Osteoblast (primary cell): ENCODE measurements around the gene SNX9. TPM values are rescaled to one million over a fixed set of nuclear protein-coding genes. Genes with fewer than 3 reads are reported as not detected.
A peak's percentile ranks its signal among the peaks of the same experiment; 100 is the strongest.

ENCODE experiments used
- DNase-seq: peaks from one replicate; pipeline ENCODE4 v3.0.0; 2011; ENCODE audit warnings: low spot score, mixed read lengths; ENCODE audit not compliant: insufficient read length; ENCODE audit errors: missing footprints
- H2AFZ ChIP-seq: 2 replicates; pipeline ENCODE4 v1.6.0; 2011; ENCODE audit warnings: mild to moderate bottlenecking, low read length
- H3K27ac ChIP-seq: 2 replicates; pipeline ENCODE4 v1.5.1; 2011; ENCODE audit warnings: mild to moderate bottlenecking, low read depth, low read length, moderate library complexity
- H3K27me3 ChIP-seq: 2 replicates; pipeline ENCODE4 v1.6.0; 2012; ENCODE audit warnings: mild to moderate bottlenecking, control low read depth, inconsistent platforms, low read length, moderate library complexity; ENCODE audit not compliant: insufficient read depth
- H3K36me3 ChIP-seq: 2 replicates; pipeline ENCODE4 v1.5.1; 2011; ENCODE audit warnings: mild to moderate bottlenecking, low read length, control low read depth, moderate library complexity; ENCODE audit not compliant: insufficient read depth
- H3K4me1 ChIP-seq: 2 replicates; pipeline ENCODE4 v1.5.1; 2011; ENCODE audit warnings: mild to moderate bottlenecking, low read length, control low read depth, moderate library complexity; ENCODE audit not compliant: insufficient read depth
- H3K4me2 ChIP-seq: 2 replicates; pipeline ENCODE4 v1.6.0; 2011; ENCODE audit warnings: mild to moderate bottlenecking, low read length; ENCODE audit not compliant: insufficient read depth
- H3K4me3 ChIP-seq: fragments of 200-600 bp; sonication (generic); 3 replicates; pipeline ENCODE4 v1.5.1; 2012; ENCODE audit warnings: mild to moderate bottlenecking, low read length, inconsistent platforms; ENCODE audit not compliant: insufficient read depth
- H3K79me2 ChIP-seq: 2 replicates; pipeline ENCODE4 v1.6.0; 2012; ENCODE audit warnings: mild to moderate bottlenecking, low read length, control low read depth, inconsistent platforms; ENCODE audit not compliant: insufficient read depth
- H3K9me3 ChIP-seq: 2 replicates; pipeline ENCODE4 v1.5.1; 2011; ENCODE audit warnings: low read depth, low read length, control low read depth
- H4K20me1 ChIP-seq: 2 replicates; pipeline ENCODE4 v1.6.0; 2012; ENCODE audit warnings: mild to moderate bottlenecking, low read length, control low read depth; ENCODE audit not compliant: insufficient read depth
- CTCF ChIP-seq: IDR thresholded peaks from 2 replicates; pipeline ENCODE4 v1.5.1; 2011; ENCODE audit warnings: mild to moderate bottlenecking, low read depth, low read length, moderate library complexity; ENCODE audit errors: extremely low read depth
- total RNA-seq: library from RNA; depleted of rRNA; stranded (reverse); fragments of >200 nt; gene quantifications from 2 replicates; pipeline ENCODE4 v1.2.3, GENCODE V29; 2012

Gene SNX9
- total RNA-seq, 1 donor = 147 TPM

- peak overlapping the region; percentile 89 for H3K27ac ChIP-seq
- H3K4me2 ChIP-seq = peak overlapping the region; percentile 47
These were observed 139.0 kb downstream of the SNX9 start for GRCh38 chr6:157961832-157962575.

GRCh38 chr6:157962601-157963302 lies 139.7 kb downstream of the SNX9 start:
- H3K9me3 ChIP-seq = peaks cover 3% of the 10 kb centered on the region
- peak overlapping the region; percentile 89 for H3K27ac ChIP-seq
- no peak for TF ChIP-seq CTCF
- H4K20me1 ChIP-seq = no peaks in the 10 kb centered on the region
- no peaks in the 10 kb centered on the region for H3K79me2 ChIP-seq
- no peak overlapping the region for H3K4me3 ChIP-seq
- peak; percentile 93 for DNase-seq
- H3K4me2 ChIP-seq = peak overlapping the region; percentile 47
- no peaks in the 10 kb centered on the region for H3K36me3 ChIP-seq
- H3K4me1 ChIP-seq = peaks cover 32% of the 10 kb centered on the region
- H2AFZ ChIP-seq = peak overlapping the region; percentile 59
- H3K27me3 ChIP-seq = no peaks in the 10 kb centered on the region

More at GRCh38 chr6:157961832-157962575, 139.0 kb downstream of the SNX9 start:
- no peaks in the 10 kb centered on the region for H3K79me2 ChIP-seq
- H3K9me3 ChIP-seq = peaks cover 3% of the 10 kb centered on the region
- H2AFZ ChIP-seq = peak overlapping the region; percentile 59
- H3K27me3 ChIP-seq = no peaks in the 10 kb centered on the region
- no peaks in the 10 kb centered on the region for H4K20me1 ChIP-seq
- H3K4me3 ChIP-seq = no peak overlapping the region
- no peaks in the 10 kb centered on the region for H3K36me3 ChIP-seq
- peaks cover 32% of the 10 kb centered on the region for H3K4me1 ChIP-seq
- TF ChIP-seq CTCF = no peak
- DNase-seq = no peak

- no peaks in the 10 kb centered on the region for H4K20me1 ChIP-seq
- DNase-seq = peak; percentile 79
These were observed 141.1 kb downstream of the SNX9 start for GRCh38 chr6:157964100-157964499.

More at GRCh38 chr6:157964100-157964499, 141.1 kb downstream of the SNX9 start:
- H3K79me2 ChIP-seq = no peaks in the 10 kb centered on the region
- H3K36me3 ChIP-seq = no peaks in the 10 kb centered on the region
- peak overlapping the region; percentile 6 for H2AFZ ChIP-seq
- no peaks in the 10 kb centered on the region for H3K27me3 ChIP-seq
- no peak overlapping the region for H3K4me3 ChIP-seq
- no peak for TF ChIP-seq CTCF
- H3K4me1 ChIP-seq = peaks cover 38% of the 10 kb centered on the region
- peak overlapping the region; percentile 10 for H3K4me2 ChIP-seq
- H3K9me3 ChIP-seq = peaks cover 2% of the 10 kb centered on the region
- H3K27ac ChIP-seq = peak overlapping the region; percentile 68
